Neural cell (in vitro differentiated cells): ENCODE data around the gene TSEN2. TPM values are rescaled to one million over a fixed set of nuclear protein-coding genes. Genes with fewer than 3 reads are reported as not detected.

Experiments used
- H2AFZ ChIP-seq: fragments of 200-600, 300-800 bp; sonication (generic), shearing (Covaris generic); 2 replicates; pipeline ENCODE4 v1.6.0; 2014; ENCODE audit warnings: low read depth, mild to moderate bottlenecking, antibody characterized with exemption, low read length, moderate library complexity
- H3F3A ChIP-seq: fragments of 200-600 bp; shearing (Covaris generic); 2 replicates; pipeline ENCODE4 v1.6.1; 2016; ENCODE audit warnings: mild to moderate bottlenecking, moderate library complexity, mixed read lengths, antibody characterized with exemption, low read length; ENCODE audit not compliant: insufficient read depth, poor library complexity, severe bottlenecking
- H3K27ac ChIP-seq: fragments of 200-600, 300-800 bp; sonication (generic), shearing (Covaris generic); 2 replicates; pipeline ENCODE4 v1.5.1; 2014; ENCODE audit warnings: mild to moderate bottlenecking, low read length, moderate library complexity
- H3K27me3 ChIP-seq: fragments of 300-800, 200-600 bp; sonication (generic), shearing (Covaris generic); 2 replicates; pipeline ENCODE4 v1.6.0; 2014; ENCODE audit warnings: mild to moderate bottlenecking, low read depth, low read length, moderate library complexity; ENCODE audit not compliant: insufficient read depth
- H3K36me3 ChIP-seq: fragments of 300-800, 200-600 bp; sonication (generic), shearing (Covaris generic); 2 replicates; pipeline ENCODE4 v1.5.1; 2014; ENCODE audit warnings: mild to moderate bottlenecking, antibody characterized with exemption, low read length, moderate library complexity; ENCODE audit not compliant: insufficient read depth
- H3K4me2 ChIP-seq: fragments of 300-800, 200-600 bp; sonication (generic), shearing (Covaris generic); 2 replicates; pipeline ENCODE4 v1.6.0; 2014; ENCODE audit warnings: mild to moderate bottlenecking, low read length
- H3K4me3 ChIP-seq: fragments of 300-800, 200-600 bp; sonication (generic), shearing (Covaris generic); 2 replicates; pipeline ENCODE4 v1.5.1; 2014; ENCODE audit warnings: mild to moderate bottlenecking, low read length, moderate library complexity
- H3K79me2 ChIP-seq: fragments of 200-600 bp; shearing (Covaris generic); replicated peaks from 2 replicates; pipeline ENCODE4 v1.6.0; 2014; ENCODE audit warnings: mild to moderate bottlenecking, low read length, moderate library complexity; ENCODE audit not compliant: insufficient read depth
- H3K9ac ChIP-seq: fragments of 300-800, 200-600 bp; sonication (generic), shearing (Covaris generic); 2 replicates; pipeline ENCODE4 v1.6.1; 2016; ENCODE audit warnings: mild to moderate bottlenecking, low read length, mixed read lengths
- H3K9me2 ChIP-seq: fragments of 200-600 bp; shearing (Covaris generic); 2 replicates; pipeline ENCODE4 v1.6.1; 2016; ENCODE audit warnings: mild to moderate bottlenecking, low read length, mixed read lengths; ENCODE audit not compliant: insufficient read depth
- H3K9me3 ChIP-seq: fragments of 200-600, 300-800 bp; sonication (generic), shearing (Covaris generic); 2 replicates; pipeline ENCODE4 v1.6.1; 2016; ENCODE audit warnings: mild to moderate bottlenecking, mixed run types, low read length, moderate library complexity, mixed read lengths
- H4K20me1 ChIP-seq: fragments of 200-600 bp; shearing (Covaris generic); 2 replicates; pipeline ENCODE4 v1.6.1; 2016; ENCODE audit warnings: mild to moderate bottlenecking, mixed run types; ENCODE audit not compliant: insufficient read depth
- EP300 ChIP-seq: fragments of 450-650 bp; conservative IDR thresholded peaks from 2 replicates; pipeline ENCODE4 v1.6.1; 2014; ENCODE audit warnings: antibody characterized with exemption, mild to moderate bottlenecking, moderate library complexity; ENCODE audit not compliant: poor library complexity, severe bottlenecking
- EZH2 ChIP-seq: fragments of 200-600, 300-800 bp; shearing (Covaris generic), sonication (generic); IDR thresholded peaks from 2 replicates; pipeline ENCODE4 v1.6.1; 2014; ENCODE audit warnings: antibody characterized with exemption, low read length, borderline replicate concordance, mild to moderate bottlenecking; ENCODE audit not compliant: insufficient read depth, poor library complexity, severe bottlenecking
- MXI1 ChIP-seq: fragments of 450-650 bp; conservative IDR thresholded peaks from 2 replicates; pipeline ENCODE4 v1.6.1; 2014; ENCODE audit warnings: antibody characterized with exemption, mild to moderate bottlenecking; ENCODE audit not compliant: poor library complexity, severe bottlenecking
- POLR2AphosphoS5 ChIP-seq: IDR thresholded peaks from 2 replicates; pipeline ENCODE4 v1.6.1; 2012
- RAD21 ChIP-seq: fragments of 450-650 bp; conservative IDR thresholded peaks from 2 replicates; pipeline ENCODE4 v1.6.1; 2014; ENCODE audit warnings: antibody characterized with exemption, mild to moderate bottlenecking, moderate library complexity
- REST ChIP-seq: IDR thresholded peaks from 2 replicates; pipeline ENCODE4 v1.6.1; 2012; ENCODE audit warnings: borderline replicate concordance
- SMC3 ChIP-seq: fragments of 450-650 bp; conservative IDR thresholded peaks from 2 replicates; pipeline ENCODE4 v1.6.1; 2014; ENCODE audit warnings: antibody characterized with exemption, mild to moderate bottlenecking, moderate library complexity; ENCODE audit not compliant: poor library complexity
- TAF1 ChIP-seq: IDR thresholded peaks from 2 replicates; pipeline ENCODE4 v1.6.1; 2012; ENCODE audit warnings: low read depth
- polyA minus RNA-seq: library from RNA; depleted of rRNA, polyadenylated mRNA; stranded (reverse); fragments of >200 nt; gene quantifications from 2 replicates; pipeline ENCODE4 v1.2.3, GENCODE V29; 2014
- polyA plus RNA-seq: library from polyadenylated mRNA; depleted of rRNA; stranded (reverse); fragments of >200 nt; gene quantifications from 2 replicates; pipeline ENCODE4 v1.2.3, GENCODE V29; 2014
- TF ChIP-seq, protein P1 (sequence below): fragments of 450-650 bp; IDR thresholded peaks from 2 replicates; pipeline ENCODE4 v1.5.1; 2014; ENCODE audit warnings: antibody characterized with exemption, mild to moderate bottlenecking, moderate library complexity; ENCODE audit not compliant: poor library complexity, severe bottlenecking

The TSEN2 gene
- 22.6 and 31.4 TPM in 2 replicates for polyA plus RNA-seq
- polyA minus RNA-seq: 33.6 and 36.6 TPM in 2 replicates

- Histone ChIP-seq H3K4me3 (peak within 1 kb of the TSS; percentile 96), H3K4me2 (peak within 1 kb of the TSS; percentile 98), H3K27me3 (no peaks in the 10 kb centered on the region), H3K79me2 (peaks cover 12% of the 10 kb centered on the region), H3K27ac (peak within 1 kb of the TSS; percentile 91), H3K36me3 (no peaks in the 10 kb centered on the region), H2AFZ (peak within 1 kb of the TSS; percentile 95), H3K9me3 (no peaks in the 10 kb centered on the region), H3F3A (peaks cover 2% of the 10 kb centered on the region), H3K9ac (peak within 1 kb of the TSS; percentile 89), H3K9me2 (no peaks in the 10 kb centered on the region), H4K20me1 (no peaks in the 10 kb centered on the region)
- TF ChIP-seq EZH2 (no peak), POLR2AphosphoS5 (peak; percentile 88), TAF1 (peak; percentile 97), SMC3 (peak; percentile 77), RAD21 (peak; percentile 71), EP300 (peak; percentile 67), MXI1 (peak; percentile 98), REST (peak; percentile 21)
- TF ChIP-seq, protein P1, sequence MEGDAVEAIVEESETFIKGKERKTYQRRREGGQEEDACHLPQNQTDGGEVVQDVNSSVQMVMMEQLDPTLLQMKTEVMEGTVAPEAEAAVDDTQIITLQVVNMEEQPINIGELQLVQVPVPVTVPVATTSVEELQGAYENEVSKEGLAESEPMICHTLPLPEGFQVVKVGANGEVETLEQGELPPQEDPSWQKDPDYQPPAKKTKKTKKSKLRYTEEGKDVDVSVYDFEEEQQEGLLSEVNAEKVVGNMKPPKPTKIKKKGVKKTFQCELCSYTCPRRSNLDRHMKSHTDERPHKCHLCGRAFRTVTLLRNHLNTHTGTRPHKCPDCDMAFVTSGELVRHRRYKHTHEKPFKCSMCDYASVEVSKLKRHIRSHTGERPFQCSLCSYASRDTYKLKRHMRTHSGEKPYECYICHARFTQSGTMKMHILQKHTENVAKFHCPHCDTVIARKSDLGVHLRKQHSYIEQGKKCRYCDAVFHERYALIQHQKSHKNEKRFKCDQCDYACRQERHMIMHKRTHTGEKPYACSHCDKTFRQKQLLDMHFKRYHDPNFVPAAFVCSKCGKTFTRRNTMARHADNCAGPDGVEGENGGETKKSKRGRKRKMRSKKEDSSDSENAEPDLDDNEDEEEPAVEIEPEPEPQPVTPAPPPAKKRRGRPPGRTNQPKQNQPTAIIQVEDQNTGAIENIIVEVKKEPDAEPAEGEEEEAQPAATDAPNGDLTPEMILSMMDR: peak; percentile 76
These were observed at the start of gene TSEN2 for GRCh38 chr3:12484198-12484982. Gene TSEN2, plus strand, starts transcription at chr3:12484480. Its CDS starts 5,321 bp downstream, at chr3:12489801.

DNA sequence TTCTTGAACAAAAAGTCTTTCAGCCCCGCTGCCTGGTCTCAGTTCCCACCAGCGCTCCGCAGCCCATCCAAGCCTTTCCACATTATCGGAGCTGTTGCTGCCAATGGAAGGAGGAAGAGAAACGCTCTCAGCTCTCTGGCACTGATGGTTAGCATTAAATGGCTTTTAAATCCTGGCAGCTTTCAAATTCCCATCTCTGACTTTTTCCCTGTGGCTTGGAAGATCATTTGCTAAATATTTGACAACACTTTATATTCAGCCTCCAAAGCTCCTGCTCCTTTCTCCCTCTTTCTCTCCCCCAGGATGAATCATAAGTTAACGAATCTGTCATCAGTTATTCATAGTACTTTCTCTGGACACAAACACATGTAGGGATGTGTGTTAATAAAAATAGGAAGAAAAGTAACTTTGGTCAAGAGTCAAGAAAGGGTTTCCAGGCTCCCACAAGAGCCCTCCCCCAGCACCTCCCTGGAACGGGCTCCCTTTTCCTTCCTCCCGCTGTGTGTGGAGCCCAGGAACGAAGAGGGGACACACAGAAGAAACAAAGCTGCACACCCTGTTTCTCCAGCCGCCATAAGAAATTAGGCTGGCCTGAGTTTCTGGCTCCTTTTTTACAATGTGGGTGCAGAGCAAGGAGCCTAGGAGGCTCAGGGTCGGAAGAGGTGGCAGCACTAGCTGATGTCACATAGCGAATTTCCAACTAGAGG is 47.6 kb upstream of the TSEN2 start:
- H3K4me2 ChIP-seq: no peak overlapping the region
- no peak overlapping the region for H3K9ac ChIP-seq
- H3K36me3 ChIP-seq: no peaks in the 10 kb centered on the region
- H3F3A ChIP-seq: no peaks in the 10 kb centered on the region
- H3K27ac ChIP-seq: no peak overlapping the region
- no peaks in the 10 kb centered on the region for H3K9me3 ChIP-seq
- no peaks in the 10 kb centered on the region for H3K9me2 ChIP-seq
- no peak overlapping the region for H2AFZ ChIP-seq
- H3K79me2 ChIP-seq: no peaks in the 10 kb centered on the region
- H4K20me1 ChIP-seq: no peaks in the 10 kb centered on the region
- TF ChIP-seq SMC3: no peak
- no peaks in the 10 kb centered on the region for H3K27me3 ChIP-seq
- no peak overlapping the region for H3K4me3 ChIP-seq
